NT2/D1 (cell line): Measurements from ENCODE around the gene LAMB2.

Experiments used
- SUZ12 ChIP-seq: IDR thresholded peaks from 2 replicates; pipeline ENCODE4 v1.6.1; 2011; ENCODE audit not compliant: insufficient read length, insufficient read depth; ENCODE audit errors: extremely low read depth
- YY1 ChIP-seq: IDR thresholded peaks from 2 replicates; pipeline ENCODE4 v1.6.1; 2011; ENCODE audit not compliant: insufficient read length, insufficient read depth
- ZNF274 ChIP-seq: IDR thresholded peaks from 2 replicates; pipeline ENCODE4 v1.6.1; 2011; ENCODE audit warnings: mild to moderate bottlenecking, low read depth, low read length

- TF ChIP-seq ZNF274 (no peak), YY1 (no peak), SUZ12 (no peak)
Observed at GRCh38 chr3:49177073-49177472, 44.2 kb upstream of the LAMB2 start.
